Keratinocyte (primary cell): Measurements from ENCODE around the gene N4BP3.
A peak's percentile ranks its signal among the peaks of the same experiment; 100 is the strongest.

Experiments
- EZH2 ChIP-seq: IDR thresholded peaks from one replicate; pipeline ENCODE4 v1.6.1; 2012; ENCODE audit warnings: inconsistent platforms, mild to moderate bottlenecking, low read length, moderate library complexity
- TF ChIP-seq, protein P1 (sequence below), 3 experiments: IDR thresholded peaks in 1 of 3; conservative IDR thresholded peaks in 1 of 3; optimal IDR thresholded peaks in 1 of 3; 2 replicates in 2 of 3; 3 replicates in 1 of 3; pipeline versions ENCODE3 to v1.5.1; 2011; ENCODE audit warnings: low read length in 3 of 3, mild to moderate bottlenecking in 3 of 3, moderate library complexity in 2 of 3, control low read depth in 1 of 3, inconsistent platforms in 1 of 3; ENCODE audit not compliant: insufficient read depth in 2 of 3; ENCODE audit errors: extremely low read depth in 1 of 3

DNA sequence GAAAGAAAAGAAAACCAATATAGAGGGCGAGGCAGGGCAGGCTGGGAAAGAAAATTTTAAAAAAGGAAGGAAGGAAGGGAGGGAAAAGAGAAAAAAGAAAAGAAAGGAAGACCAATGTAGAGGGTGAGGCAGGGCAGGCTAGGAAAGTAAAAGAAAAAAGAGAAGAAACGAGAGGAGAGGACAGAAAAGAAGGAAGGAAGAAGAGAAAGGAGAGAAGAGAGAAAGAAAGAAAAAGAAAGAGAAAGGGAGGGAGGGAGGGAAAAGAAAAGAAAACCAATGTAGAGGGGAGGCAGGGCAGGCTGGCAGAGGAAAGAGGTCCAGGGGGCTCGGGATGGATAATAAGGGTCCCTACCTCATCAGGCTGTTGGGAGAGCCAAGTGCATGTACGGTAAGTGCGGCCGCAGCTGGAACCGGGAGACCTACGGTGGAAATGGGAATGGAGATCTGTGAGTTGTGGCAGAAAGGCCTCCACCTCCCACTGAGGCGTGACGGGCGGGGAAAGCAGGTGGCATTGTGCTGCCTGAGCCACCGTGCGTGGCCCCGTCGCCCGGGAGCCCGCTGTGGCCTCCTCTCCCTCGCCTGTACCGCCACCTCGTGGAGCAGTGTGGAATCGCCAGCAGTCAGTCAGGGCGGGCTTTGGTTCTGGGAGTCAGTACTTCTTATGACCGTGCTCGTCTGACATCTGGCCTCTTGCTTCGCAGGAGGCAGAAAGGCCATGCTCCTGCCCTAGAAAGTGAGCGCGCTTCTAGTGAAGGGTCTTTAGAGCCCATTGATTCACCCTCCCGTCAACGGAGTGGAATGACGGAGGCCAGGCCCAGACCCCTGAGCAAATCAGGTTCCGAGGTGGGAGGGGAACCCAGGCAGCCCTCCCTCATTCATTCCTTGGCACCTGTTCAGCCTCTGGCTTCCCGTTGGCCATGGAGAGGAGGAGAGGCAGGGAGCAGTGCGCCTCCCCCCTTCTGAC is 50.7 kb downstream of the N4BP3 start:
- TF ChIP-seq, protein P1, sequence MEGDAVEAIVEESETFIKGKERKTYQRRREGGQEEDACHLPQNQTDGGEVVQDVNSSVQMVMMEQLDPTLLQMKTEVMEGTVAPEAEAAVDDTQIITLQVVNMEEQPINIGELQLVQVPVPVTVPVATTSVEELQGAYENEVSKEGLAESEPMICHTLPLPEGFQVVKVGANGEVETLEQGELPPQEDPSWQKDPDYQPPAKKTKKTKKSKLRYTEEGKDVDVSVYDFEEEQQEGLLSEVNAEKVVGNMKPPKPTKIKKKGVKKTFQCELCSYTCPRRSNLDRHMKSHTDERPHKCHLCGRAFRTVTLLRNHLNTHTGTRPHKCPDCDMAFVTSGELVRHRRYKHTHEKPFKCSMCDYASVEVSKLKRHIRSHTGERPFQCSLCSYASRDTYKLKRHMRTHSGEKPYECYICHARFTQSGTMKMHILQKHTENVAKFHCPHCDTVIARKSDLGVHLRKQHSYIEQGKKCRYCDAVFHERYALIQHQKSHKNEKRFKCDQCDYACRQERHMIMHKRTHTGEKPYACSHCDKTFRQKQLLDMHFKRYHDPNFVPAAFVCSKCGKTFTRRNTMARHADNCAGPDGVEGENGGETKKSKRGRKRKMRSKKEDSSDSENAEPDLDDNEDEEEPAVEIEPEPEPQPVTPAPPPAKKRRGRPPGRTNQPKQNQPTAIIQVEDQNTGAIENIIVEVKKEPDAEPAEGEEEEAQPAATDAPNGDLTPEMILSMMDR (optimal IDR thresholded peaks at IDR 0.05 in 1 of 3, IDR thresholded peaks at IDR 0.05 in 1 of 3, conservative IDR thresholded peaks at IDR 0.05 in 1 of 3; ENCODE audit: extremely low read depth in 1 of 3, insufficient read depth in 2 of 3, low read length in 3 of 3): peak; percentile 96 to 99 (median 99)
- no peak for TF ChIP-seq EZH2
